ENCODE data around the gene ATP2C2. TPM values are rescaled to one million over a fixed set of nuclear protein-coding genes. Genes with fewer than 3 reads are reported as not detected.

The ATP2C2 gene
- total and polyA plus RNA-seq, 3 donors from 2014 or later: 1.1 to 5.8 (median 3.0) TPM

- no peaks in the 10 kb centered on the region for H3K36me3 ChIP-seq (ENCODE audit: low read depth, missing control alignments)
- no peaks in the 10 kb centered on the region for H3K9me3 ChIP-seq
- intact Hi-C loops (cut with DNase I; ENCODE audit: low total_unique reads): no loop called here
- TF ChIP-seq CTCF (IDR thresholded peaks at IDR 0.05) (no peak), POLR2A (IDR thresholded peaks at IDR 0.05) (no peak)
- H3K27me3 ChIP-seq: no peaks in the 10 kb centered on the region
- 86 to 89% methylated on average over 11 of the region's 11 CpGs for WGBS, 2 donors
- no peak overlapping the region for H3K4me3 ChIP-seq
- DNase-seq: no peak
- no peak overlapping the region for H3K27ac ChIP-seq
- H3K4me1 ChIP-seq: no peaks in the 10 kb centered on the region
Measured at GRCh38 chr16:84379008-84379708, 10.8 kb downstream of the ATP2C2 start.

- TF ChIP-seq POLR2A (IDR thresholded peaks at IDR 0.05) (no peak), CTCF (IDR thresholded peaks at IDR 0.05) (no peak)
- Histone ChIP-seq H3K4me1 (no peaks in the 10 kb centered on the region), H3K4me3 (no peak overlapping the region), H3K27ac (no peak overlapping the region), H3K36me3 (ENCODE audit: low read depth, missing control alignments) (no peaks in the 10 kb centered on the region), H3K27me3 (no peaks in the 10 kb centered on the region), H3K9me3 (no peaks in the 10 kb centered on the region)
- no peak for DNase-seq
- 59 to 64% methylated on average over 3 of the region's 3 CpGs for WGBS, 2 donors
- intact Hi-C loops (cut with DNase I; ENCODE audit: low total_unique reads): no loop called here
Measured at GRCh38 chr16:84379709-84380362, 11.5 kb downstream of the ATP2C2 start.

GRCh38 chr16:84380405-84380804 is 12.1 kb downstream of the ATP2C2 start:
- no peaks in the 10 kb centered on the region for H3K36me3 ChIP-seq (ENCODE audit: low read depth, missing control alignments)
- no peak overlapping the region for H3K4me3 ChIP-seq
- DNase-seq: no peak
- TF ChIP-seq CTCF (IDR thresholded peaks at IDR 0.05) (no peak), POLR2A (IDR thresholded peaks at IDR 0.05) (no peak)
- no peaks in the 10 kb centered on the region for H3K9me3 ChIP-seq
- intact Hi-C loops (cut with DNase I; ENCODE audit: low total_unique reads): no loop called here
- no peaks in the 10 kb centered on the region for H3K27me3 ChIP-seq
- 73 to 75% methylated on average over 8 of the region's 8 CpGs for WGBS, 2 donors
- H3K4me1 ChIP-seq: no peaks in the 10 kb centered on the region
- no peak overlapping the region for H3K27ac ChIP-seq

- intact Hi-C loops (cut with DNase I; ENCODE audit: low total_unique reads): no loop called here
- no peaks in the 10 kb centered on the region for H3K4me1 ChIP-seq
- H3K4me3 ChIP-seq: no peak overlapping the region
- no peak overlapping the region for H3K27ac ChIP-seq
- no peaks in the 10 kb centered on the region for H3K9me3 ChIP-seq
- DNase-seq: no peak
- TF ChIP-seq POLR2A (IDR thresholded peaks at IDR 0.05): no peak
- TF ChIP-seq CTCF (IDR thresholded peaks at IDR 0.05): no peak
- WGBS, 2 donors: 84 to 96% methylated on average over 4 of the region's 4 CpGs
- no peaks in the 10 kb centered on the region for H3K36me3 ChIP-seq (ENCODE audit: low read depth, missing control alignments)
- no peaks in the 10 kb centered on the region for H3K27me3 ChIP-seq
Measured at GRCh38 chr16:84382396-84382795, 14.1 kb downstream of the ATP2C2 start.
